GM23338 (cell line): Measurements from ENCODE around the gene FHIT. TPM values are rescaled to one million over a fixed set of nuclear protein-coding genes. Genes with fewer than 3 reads are reported as not detected.

ENCODE experiments used
- ATAC-seq: fragments of 200-7000 bp; cut with Tn5 transposase; 3 replicates; pipeline ENCODE4 v1.9.1; 2020
- DNase-seq: peaks from one replicate; pipeline ENCODE4 v3.0.0-alpha.2; 2015; ENCODE audit warnings: low spot score
- H2AFZ ChIP-seq: fragments of 200-600 bp; sonication (generic); 2 replicates; pipeline ENCODE4 v1.8.0; 2016; ENCODE audit warnings: antibody characterized with exemption, mild to moderate bottlenecking, moderate library complexity
- H3F3A ChIP-seq: fragments of 200-600 bp; sonication (generic); replicated peaks from 2 replicates; pipeline ENCODE4 v1.8.0; 2017; ENCODE audit warnings: antibody characterized with exemption, mixed run types, low read depth
- H3K27ac ChIP-seq: fragments of 200-600 bp; sonication (generic); 2 replicates; pipeline ENCODE4 v1.6.1; 2016; ENCODE audit warnings: low read depth
- H3K27me3 ChIP-seq: fragments of 200-600 bp; sonication (generic); 2 replicates; pipeline ENCODE4 v1.8.0; 2016; ENCODE audit warnings: mild to moderate bottlenecking, mixed run types, moderate library complexity; ENCODE audit not compliant: insufficient read depth
- H3K36me3 ChIP-seq: fragments of 200-600 bp; sonication (generic); 2 replicates; pipeline ENCODE4 v1.8.0; 2016; ENCODE audit warnings: mild to moderate bottlenecking; ENCODE audit not compliant: insufficient read depth
- H3K4me1 ChIP-seq: fragments of 200-600 bp; sonication (generic); 2 replicates; pipeline ENCODE4 v1.8.0; 2016; ENCODE audit warnings: mild to moderate bottlenecking, moderate library complexity; ENCODE audit not compliant: insufficient read depth
- H3K4me2 ChIP-seq: fragments of 200-600 bp; sonication (generic); 2 replicates; pipeline ENCODE4 v1.7.1; 2017; ENCODE audit warnings: mixed run types
- H3K4me3 ChIP-seq: fragments of 200-600 bp; sonication (generic); 2 replicates; pipeline ENCODE4 v1.6.1; 2016; ENCODE audit warnings: mixed run types
- H3K79me2 ChIP-seq: fragments of 200-600 bp; sonication (generic); replicated peaks from 2 replicates; pipeline ENCODE4 v1.8.0; 2017; ENCODE audit warnings: mild to moderate bottlenecking; ENCODE audit not compliant: insufficient read depth
- H3K9me2 ChIP-seq: fragments of 200-600 bp; sonication (generic); 2 replicates; pipeline ENCODE4 v1.8.0; 2017; ENCODE audit not compliant: insufficient read depth
- H4K20me1 ChIP-seq: fragments of 200-600 bp; sonication (generic); replicated peaks from 2 replicates; pipeline ENCODE4 v1.8.0; 2017; ENCODE audit warnings: mild to moderate bottlenecking; ENCODE audit not compliant: insufficient read depth
- H3K27ac Mint-ChIP-seq: 2 replicates; pipeline ENCODE4 v1.8.0; 2020; ENCODE audit warnings: inconsistent platforms, mild to moderate bottlenecking, moderate library complexity, mixed read lengths
- H3K27me3 Mint-ChIP-seq: 3 replicates; pipeline ENCODE4 v1.8.0; 2022; ENCODE audit warnings: low read depth, mild to moderate bottlenecking, moderate library complexity, mixed read lengths, inconsistent platforms; ENCODE audit not compliant: insufficient read depth, poor library complexity
- H3K36me3 Mint-ChIP-seq: 3 replicates; pipeline ENCODE4 v1.8.0; 2021; ENCODE audit warnings: low read depth, mild to moderate bottlenecking, inconsistent platforms, moderate library complexity, mixed read lengths
- H3K4me1 Mint-ChIP-seq: 3 replicates; pipeline ENCODE4 v1.8.0; 2020; ENCODE audit warnings: mild to moderate bottlenecking, inconsistent platforms, mixed read lengths
- H3K4me3 Mint-ChIP-seq: 3 replicates; pipeline ENCODE4 v1.8.0; 2021; ENCODE audit warnings: moderate library complexity, mild to moderate bottlenecking, inconsistent platforms, mixed read lengths
- H3K9me3 Mint-ChIP-seq: 3 replicates; pipeline ENCODE4 v1.8.0; 2020; ENCODE audit warnings: moderate library complexity, mild to moderate bottlenecking, inconsistent platforms, mixed read lengths
- CREB1 ChIP-seq: fragments of 250-450 bp; sonication (Bioruptor Pico); IDR thresholded peaks from 2 replicates; pipeline ENCODE4 v1.5.0; 2020; ENCODE audit warnings: low read depth, mild to moderate bottlenecking, moderate library complexity
- EZH2 ChIP-seq: fragments of 200-600 bp; sonication (generic); IDR thresholded peaks from one replicate; pipeline ENCODE4 v1.8.0; 2017; ENCODE audit warnings: antibody characterized with exemption, mild to moderate bottlenecking, low read depth; ENCODE audit not compliant: unreplicated experiment
- EZH2phosphoT487 ChIP-seq: fragments of 200-600 bp; sonication (generic); IDR thresholded peaks from one replicate; pipeline ENCODE4 v1.8.1; 2018; ENCODE audit warnings: antibody characterized with exemption; ENCODE audit not compliant: unreplicated experiment
- JUNB ChIP-seq: IDR thresholded peaks from one replicate; pipeline ENCODE4 v1.6.1; 2016; ENCODE audit warnings: antibody characterized with exemption; ENCODE audit not compliant: unreplicated experiment
- NANOG ChIP-seq: IDR thresholded peaks from 2 replicates; pipeline ENCODE4 v1.6.1; 2016; ENCODE audit warnings: antibody characterized with exemption, borderline replicate concordance
- POLR2AphosphoS5 ChIP-seq: IDR thresholded peaks from 2 replicates; pipeline ENCODE4 v1.6.1; 2016; ENCODE audit warnings: antibody characterized with exemption, low read depth
- STAT1 ChIP-seq: IDR thresholded peaks from one replicate; pipeline ENCODE4 v1.6.1; 2016; ENCODE audit warnings: antibody characterized with exemption; ENCODE audit not compliant: unreplicated experiment
- ZNF114 ChIP-seq: fragments of 250-450 bp; sonication (Bioruptor Pico); IDR thresholded peaks from 2 replicates; pipeline ENCODE4 v1.5.0; 2020; ENCODE audit warnings: mild to moderate bottlenecking, moderate library complexity
- ZNF331 ChIP-seq: fragments of 250-450 bp; sonication (Bioruptor Pico); IDR thresholded peaks from 2 replicates; pipeline ENCODE4 v1.5.0; 2020; ENCODE audit warnings: low read depth, mild to moderate bottlenecking, moderate library complexity
- polyA plus RNA-seq: library from polyadenylated mRNA; unstranded; fragments of >200 nt; fragmentation: Nextera tagmentation; extraction: Ambion mirVana; gene quantifications from 2 replicates; pipeline ENCODE4 v1.2.1, GENCODE V29; 2016
- total RNA-seq: library from RNA; depleted of rRNA; stranded (reverse); fragments of >200 nt; shearing (Covaris generic); gene quantifications from 2 replicates; pipeline ENCODE4 v1.2.3, GENCODE V29; 2014
- TF ChIP-seq, protein P1 (sequence below), 2 experiments: fragments of 200-600 bp in 1 of 2; sonication (generic) in 1 of 2; conservative IDR thresholded peaks; 2 replicates each; pipeline versions ENCODE4 v1.5.1 to v1.6.1; 2016 to 2017; ENCODE audit warnings: antibody characterized with exemption in 2 of 2, low read depth in 2 of 2, mild to moderate bottlenecking in 2 of 2, moderate library complexity in 1 of 2
- TF ChIP-seq, protein P2 (sequence below): IDR thresholded peaks from 2 replicates; pipeline ENCODE4 v1.6.1; 2016; ENCODE audit warnings: antibody characterized with exemption
- TF ChIP-seq, protein P3 (sequence below): fragments of 250-450 bp; sonication (Bioruptor Pico); IDR thresholded peaks from 2 replicates; pipeline ENCODE4 v1.5.0; 2020; ENCODE audit warnings: mild to moderate bottlenecking, moderate library complexity
- TF ChIP-seq, protein P4 (sequence below): IDR thresholded peaks from one replicate; pipeline ENCODE4 v1.6.1; 2018; ENCODE audit warnings: antibody characterized with exemption; ENCODE audit not compliant: unreplicated experiment

The FHIT gene
- total and polyA plus RNA-seq, 2 experiments from 2014 or later: 3.0 to 8.3 TPM

DNA sequence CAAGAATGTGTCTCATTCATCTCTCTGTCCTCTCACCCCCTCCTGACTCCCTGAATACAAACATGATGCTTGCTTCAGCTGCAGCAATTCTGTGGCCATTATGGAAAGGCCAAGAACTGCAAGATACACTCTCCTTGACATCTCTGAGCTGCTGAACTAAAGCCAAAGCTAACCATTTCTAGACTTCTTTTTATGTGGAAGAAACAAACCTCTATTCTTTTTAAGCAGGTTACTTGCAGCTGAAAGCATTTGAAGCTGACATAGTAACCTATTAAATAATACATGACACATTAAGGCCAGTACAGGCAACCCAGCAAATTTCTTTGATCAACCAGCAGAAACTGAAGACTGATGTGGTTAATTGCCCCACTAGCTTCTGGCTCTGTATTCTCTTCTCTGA, 17.5 kb downstream of the FHIT start:
- Histone ChIP-seq H4K20me1 (no peaks in the 10 kb centered on the region), H3F3A (no peaks in the 10 kb centered on the region), H2AFZ (no peak overlapping the region), H3K4me1 (peaks cover 7% of the 10 kb centered on the region; the same call in 1 of the 2 replicates), H3K9me2 (no peaks in the 10 kb centered on the region), H3K79me2 (no peaks in the 10 kb centered on the region), H3K4me2 (no peak overlapping the region), H3K4me3 (no peak overlapping the region), H3K27me3 (no peaks in the 10 kb centered on the region), H3K27ac (no peak overlapping the region), H3K36me3 (no peaks in the 10 kb centered on the region)
- H3K36me3 Mint-ChIP-seq: no peaks in the 10 kb centered on the region
- DNase-seq: no peak
- no peak for ATAC-seq
- TF ChIP-seq, protein P1, sequence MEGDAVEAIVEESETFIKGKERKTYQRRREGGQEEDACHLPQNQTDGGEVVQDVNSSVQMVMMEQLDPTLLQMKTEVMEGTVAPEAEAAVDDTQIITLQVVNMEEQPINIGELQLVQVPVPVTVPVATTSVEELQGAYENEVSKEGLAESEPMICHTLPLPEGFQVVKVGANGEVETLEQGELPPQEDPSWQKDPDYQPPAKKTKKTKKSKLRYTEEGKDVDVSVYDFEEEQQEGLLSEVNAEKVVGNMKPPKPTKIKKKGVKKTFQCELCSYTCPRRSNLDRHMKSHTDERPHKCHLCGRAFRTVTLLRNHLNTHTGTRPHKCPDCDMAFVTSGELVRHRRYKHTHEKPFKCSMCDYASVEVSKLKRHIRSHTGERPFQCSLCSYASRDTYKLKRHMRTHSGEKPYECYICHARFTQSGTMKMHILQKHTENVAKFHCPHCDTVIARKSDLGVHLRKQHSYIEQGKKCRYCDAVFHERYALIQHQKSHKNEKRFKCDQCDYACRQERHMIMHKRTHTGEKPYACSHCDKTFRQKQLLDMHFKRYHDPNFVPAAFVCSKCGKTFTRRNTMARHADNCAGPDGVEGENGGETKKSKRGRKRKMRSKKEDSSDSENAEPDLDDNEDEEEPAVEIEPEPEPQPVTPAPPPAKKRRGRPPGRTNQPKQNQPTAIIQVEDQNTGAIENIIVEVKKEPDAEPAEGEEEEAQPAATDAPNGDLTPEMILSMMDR (conservative IDR thresholded peaks at IDR 0.05; ENCODE audit: low read depth in 2 of 2): no peak
- no peak for TF ChIP-seq EZH2
- TF ChIP-seq, protein P2, sequence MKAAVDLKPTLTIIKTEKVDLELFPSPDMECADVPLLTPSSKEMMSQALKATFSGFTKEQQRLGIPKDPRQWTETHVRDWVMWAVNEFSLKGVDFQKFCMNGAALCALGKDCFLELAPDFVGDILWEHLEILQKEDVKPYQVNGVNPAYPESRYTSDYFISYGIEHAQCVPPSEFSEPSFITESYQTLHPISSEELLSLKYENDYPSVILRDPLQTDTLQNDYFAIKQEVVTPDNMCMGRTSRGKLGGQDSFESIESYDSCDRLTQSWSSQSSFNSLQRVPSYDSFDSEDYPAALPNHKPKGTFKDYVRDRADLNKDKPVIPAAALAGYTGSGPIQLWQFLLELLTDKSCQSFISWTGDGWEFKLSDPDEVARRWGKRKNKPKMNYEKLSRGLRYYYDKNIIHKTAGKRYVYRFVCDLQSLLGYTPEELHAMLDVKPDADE: no peak
- TF ChIP-seq, protein P3, sequence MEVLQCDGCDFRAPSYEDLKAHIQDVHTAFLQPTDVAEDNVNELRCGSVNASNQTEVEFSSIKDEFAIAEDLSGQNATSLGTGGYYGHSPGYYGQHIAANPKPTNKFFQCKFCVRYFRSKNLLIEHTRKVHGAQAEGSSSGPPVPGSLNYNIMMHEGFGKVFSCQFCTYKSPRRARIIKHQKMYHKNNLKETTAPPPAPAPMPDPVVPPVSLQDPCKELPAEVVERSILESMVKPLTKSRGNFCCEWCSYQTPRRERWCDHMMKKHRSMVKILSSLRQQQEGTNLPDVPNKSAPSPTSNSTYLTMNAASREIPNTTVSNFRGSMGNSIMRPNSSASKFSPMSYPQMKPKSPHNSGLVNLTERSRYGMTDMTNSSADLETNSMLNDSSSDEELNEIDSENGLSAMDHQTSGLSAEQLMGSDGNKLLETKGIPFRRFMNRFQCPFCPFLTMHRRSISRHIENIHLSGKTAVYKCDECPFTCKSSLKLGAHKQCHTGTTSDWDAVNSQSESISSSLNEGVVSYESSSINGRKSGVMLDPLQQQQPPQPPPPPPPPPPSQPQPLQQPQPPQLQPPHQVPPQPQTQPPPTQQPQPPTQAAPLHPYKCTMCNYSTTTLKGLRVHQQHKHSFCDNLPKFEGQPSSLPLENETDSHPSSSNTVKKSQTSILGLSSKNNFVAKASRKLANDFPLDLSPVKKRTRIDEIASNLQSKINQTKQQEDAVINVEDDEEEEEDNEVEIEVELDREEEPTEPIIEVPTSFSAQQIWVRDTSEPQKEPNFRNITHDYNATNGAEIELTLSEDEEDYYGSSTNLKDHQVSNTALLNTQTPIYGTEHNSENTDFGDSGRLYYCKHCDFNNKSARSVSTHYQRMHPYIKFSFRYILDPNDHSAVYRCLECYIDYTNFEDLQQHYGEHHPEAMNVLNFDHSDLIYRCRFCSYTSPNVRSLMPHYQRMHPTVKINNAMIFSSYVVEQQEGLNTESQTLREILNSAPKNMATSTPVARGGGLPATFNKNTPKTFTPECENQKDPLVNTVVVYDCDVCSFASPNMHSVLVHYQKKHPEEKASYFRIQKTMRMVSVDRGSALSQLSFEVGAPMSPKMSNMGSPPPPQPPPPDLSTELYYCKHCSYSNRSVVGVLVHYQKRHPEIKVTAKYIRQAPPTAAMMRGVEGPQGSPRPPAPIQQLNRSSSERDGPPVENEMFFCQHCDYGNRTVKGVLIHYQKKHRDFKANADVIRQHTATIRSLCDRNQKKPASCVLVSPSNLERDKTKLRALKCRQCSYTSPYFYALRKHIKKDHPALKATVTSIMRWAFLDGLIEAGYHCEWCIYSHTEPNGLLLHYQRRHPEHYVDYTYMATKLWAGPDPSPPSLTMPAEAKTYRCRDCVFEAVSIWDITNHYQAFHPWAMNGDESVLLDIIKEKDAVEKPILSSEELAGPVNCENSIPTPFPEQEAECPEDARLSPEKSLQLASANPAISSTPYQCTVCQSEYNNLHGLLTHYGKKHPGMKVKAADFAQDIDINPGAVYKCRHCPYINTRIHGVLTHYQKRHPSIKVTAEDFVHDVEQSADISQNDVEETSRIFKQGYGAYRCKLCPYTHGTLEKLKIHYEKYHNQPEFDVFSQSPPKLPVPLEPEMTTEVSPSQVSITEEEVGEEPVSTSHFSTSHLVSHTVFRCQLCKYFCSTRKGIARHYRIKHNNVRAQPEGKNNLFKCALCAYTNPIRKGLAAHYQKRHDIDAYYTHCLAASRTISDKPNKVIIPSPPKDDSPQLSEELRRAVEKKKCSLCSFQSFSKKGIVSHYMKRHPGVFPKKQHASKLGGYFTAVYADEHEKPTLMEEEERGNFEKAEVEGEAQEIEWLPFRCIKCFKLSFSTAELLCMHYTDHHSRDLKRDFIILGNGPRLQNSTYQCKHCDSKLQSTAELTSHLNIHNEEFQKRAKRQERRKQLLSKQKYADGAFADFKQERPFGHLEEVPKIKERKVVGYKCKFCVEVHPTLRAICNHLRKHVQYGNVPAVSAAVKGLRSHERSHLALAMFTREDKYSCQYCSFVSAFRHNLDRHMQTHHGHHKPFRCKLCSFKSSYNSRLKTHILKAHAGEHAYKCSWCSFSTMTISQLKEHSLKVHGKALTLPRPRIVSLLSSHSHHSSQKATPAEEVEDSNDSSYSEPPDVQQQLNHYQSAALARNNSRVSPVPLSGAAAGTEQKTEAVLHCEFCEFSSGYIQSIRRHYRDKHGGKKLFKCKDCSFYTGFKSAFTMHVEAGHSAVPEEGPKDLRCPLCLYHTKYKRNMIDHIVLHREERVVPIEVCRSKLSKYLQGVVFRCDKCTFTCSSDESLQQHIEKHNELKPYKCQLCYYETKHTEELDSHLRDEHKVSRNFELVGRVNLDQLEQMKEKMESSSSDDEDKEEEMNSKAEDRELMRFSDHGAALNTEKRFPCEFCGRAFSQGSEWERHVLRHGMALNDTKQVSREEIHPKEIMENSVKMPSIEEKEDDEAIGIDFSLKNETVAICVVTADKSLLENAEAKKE (CRISPR knock-in tag): no peak
- TF ChIP-seq JUNB: no peak
- TF ChIP-seq NANOG: no peak
- no peak for TF ChIP-seq ZNF114 (CRISPR knock-in tag)
- no peak for TF ChIP-seq CREB1 (CRISPR knock-in tag)
- no peak for TF ChIP-seq ZNF331 (CRISPR knock-in tag)
- no peak for TF ChIP-seq EZH2phosphoT487
- TF ChIP-seq, protein P4, sequence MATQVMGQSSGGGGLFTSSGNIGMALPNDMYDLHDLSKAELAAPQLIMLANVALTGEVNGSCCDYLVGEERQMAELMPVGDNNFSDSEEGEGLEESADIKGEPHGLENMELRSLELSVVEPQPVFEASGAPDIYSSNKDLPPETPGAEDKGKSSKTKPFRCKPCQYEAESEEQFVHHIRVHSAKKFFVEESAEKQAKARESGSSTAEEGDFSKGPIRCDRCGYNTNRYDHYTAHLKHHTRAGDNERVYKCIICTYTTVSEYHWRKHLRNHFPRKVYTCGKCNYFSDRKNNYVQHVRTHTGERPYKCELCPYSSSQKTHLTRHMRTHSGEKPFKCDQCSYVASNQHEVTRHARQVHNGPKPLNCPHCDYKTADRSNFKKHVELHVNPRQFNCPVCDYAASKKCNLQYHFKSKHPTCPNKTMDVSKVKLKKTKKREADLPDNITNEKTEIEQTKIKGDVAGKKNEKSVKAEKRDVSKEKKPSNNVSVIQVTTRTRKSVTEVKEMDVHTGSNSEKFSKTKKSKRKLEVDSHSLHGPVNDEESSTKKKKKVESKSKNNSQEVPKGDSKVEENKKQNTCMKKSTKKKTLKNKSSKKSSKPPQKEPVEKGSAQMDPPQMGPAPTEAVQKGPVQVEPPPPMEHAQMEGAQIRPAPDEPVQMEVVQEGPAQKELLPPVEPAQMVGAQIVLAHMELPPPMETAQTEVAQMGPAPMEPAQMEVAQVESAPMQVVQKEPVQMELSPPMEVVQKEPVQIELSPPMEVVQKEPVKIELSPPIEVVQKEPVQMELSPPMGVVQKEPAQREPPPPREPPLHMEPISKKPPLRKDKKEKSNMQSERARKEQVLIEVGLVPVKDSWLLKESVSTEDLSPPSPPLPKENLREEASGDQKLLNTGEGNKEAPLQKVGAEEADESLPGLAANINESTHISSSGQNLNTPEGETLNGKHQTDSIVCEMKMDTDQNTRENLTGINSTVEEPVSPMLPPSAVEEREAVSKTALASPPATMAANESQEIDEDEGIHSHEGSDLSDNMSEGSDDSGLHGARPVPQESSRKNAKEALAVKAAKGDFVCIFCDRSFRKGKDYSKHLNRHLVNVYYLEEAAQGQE: no peak
- TF ChIP-seq STAT1: no peak
- TF ChIP-seq POLR2AphosphoS5: no peak
- no peaks in the 10 kb centered on the region for H3K9me3 Mint-ChIP-seq
- no peak overlapping the region for H3K27ac Mint-ChIP-seq
- peaks cover 16% of the 10 kb centered on the region for H3K4me1 Mint-ChIP-seq
- H3K4me3 Mint-ChIP-seq: no peak overlapping the region
- peaks cover 2% of the 10 kb centered on the region for H3K27me3 Mint-ChIP-seq
